Astrocyte of the hippocampus (primary cell): ENCODE data around the gene ABI3.
"Not testable (repeated sequence)": the region's sequence is repeated elsewhere in the genome, so short reads cannot be mapped to it uniquely, and the experiment has no call there.

Experiments
- DNase-seq: peaks from one replicate; pipeline ENCODE4 v3.0.0; 2011; ENCODE audit warnings: low read depth, low spot score

The ABI3 gene, protein sequence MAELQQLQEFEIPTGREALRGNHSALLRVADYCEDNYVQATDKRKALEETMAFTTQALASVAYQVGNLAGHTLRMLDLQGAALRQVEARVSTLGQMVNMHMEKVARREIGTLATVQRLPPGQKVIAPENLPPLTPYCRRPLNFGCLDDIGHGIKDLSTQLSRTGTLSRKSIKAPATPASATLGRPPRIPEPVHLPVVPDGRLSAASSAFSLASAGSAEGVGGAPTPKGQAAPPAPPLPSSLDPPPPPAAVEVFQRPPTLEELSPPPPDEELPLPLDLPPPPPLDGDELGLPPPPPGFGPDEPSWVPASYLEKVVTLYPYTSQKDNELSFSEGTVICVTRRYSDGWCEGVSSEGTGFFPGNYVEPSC

DNA sequence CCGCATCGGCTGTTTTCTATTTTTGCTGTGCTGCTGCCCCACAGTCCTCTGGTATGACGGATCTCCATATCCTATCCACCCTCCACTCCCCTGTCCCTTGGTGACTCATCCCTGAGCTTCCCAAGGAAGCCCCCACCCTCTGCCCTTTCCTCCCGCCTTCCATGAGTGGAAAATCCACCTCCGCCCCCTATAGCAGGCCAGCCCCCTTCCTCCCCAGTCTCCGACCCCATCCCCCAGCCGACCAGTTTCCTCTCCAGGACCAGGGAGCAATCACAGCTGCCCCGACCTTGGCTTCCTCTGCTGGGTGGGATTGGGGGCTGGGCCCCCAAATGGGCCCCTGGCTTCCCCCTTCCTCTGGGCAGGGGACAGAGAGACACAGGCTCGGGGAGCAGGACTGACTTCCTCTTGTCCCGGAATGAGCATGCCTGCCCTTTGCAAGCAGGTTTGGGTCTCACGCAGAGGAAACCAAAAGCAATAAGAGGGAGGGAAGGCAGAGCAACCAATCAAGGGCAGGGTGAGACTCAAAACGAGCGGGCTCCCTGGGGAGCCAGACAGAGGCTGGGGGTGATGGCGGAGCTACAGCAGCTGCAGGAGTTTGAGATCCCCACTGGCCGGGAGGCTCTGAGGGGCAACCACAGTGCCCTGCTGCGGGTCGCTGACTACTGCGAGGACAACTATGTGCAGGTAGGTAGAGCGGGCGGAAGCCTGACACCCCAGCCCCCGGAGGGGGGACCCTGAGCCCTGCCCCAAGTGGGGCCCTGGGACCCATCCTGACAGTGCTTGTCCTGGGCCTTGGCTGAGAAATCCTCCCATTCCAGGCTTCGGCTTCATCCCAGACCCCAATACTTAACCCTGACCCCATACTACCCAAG lies at the start of gene ABI3, which contains the start of gene GNGT2:
Gene ABI3 (plus strand): TSS at position 550 of the 872 bp plus-strand sequence. CDS start 18 bp downstream, at position 568.
Gene GNGT2 (minus strand): TSS at position 417 of the 872 bp plus-strand sequence. CDS start 3,152 bp downstream, outside the sequence.
- no peak for DNase-seq

DNA sequence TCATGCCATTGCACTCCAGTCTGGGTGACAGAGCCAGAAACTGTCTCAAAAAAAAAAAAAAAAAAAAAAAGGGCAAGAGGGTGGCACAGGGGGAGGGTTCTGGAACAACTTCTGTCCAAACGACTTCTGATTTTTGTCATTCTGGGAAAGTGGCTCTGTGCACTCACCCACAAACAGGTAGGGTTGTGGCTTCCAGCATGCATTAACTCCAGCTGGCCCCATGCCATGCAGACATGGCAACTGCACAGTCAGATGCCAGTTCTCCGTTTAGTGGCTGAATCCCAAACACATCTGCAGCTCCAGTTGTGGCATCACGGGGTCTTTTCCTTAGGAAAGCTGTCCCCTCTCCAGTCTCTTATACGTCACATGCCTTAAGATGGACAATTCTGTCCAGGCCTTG lies 47.6 kb upstream of the ABI3 start:
- no peak for DNase-seq

DNA sequence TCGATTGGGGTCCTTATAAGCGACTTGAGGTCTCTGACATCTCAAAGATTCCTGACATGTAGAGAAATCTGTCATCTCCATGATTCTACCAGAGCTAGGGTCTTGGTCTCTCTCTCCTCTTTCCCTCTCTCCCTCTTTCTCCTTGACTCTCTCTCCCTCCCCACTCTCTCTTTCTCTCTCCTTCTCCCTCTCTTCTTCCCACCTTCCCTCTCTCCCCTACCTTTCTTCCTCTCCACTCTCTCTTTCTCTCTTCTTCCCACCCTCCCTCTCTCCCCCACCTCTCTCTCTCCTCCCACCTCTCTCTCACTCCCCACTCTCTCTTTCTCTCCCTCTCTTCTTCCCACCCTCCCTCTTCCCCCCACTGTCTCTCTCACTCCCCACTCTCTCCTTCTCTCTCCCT lies 45.4 kb upstream of the ABI3 start:
- no peak for DNase-seq

DNA sequence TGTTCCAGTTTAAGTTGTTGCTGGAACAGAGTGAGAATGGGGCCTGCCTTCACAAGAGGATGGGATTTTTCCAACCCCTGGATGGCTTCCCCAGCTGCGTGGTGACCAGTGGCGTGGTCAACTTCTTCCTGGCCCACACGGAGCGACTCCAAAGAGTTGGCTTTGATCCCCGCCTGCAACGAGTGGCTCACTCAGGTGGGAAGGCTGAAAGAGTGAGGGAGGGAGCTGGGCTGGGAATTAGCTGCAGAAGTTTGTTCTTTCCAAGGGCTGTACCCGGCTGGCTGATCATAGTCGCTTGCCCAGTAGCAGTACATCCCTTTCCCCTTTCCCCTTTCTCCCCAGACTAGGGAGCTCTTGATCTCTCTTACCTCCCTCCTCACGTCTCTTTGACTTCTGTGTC lies 41.8 kb upstream of the ABI3 start:
- no peak for DNase-seq

DNA sequence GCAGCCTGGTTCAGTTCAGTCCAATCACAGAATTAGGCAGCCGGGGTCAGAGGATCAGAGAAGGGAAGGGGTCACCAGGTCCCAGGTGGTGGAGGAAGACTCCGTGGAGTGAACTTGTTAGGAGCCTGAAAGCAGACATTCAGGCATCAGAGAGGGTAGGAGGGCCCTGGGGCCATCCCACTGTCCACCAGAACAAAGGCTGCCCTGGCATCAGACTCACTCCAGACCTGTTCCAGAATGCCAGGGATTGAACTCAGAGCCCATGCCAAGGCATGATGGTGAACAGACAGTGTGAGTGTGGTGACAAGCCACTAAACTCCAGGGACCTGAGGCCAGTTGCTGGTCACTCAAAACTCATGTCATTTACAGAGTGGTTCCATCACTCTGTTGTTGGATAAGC lies 40.3 kb upstream of the ABI3 start:
- DNase-seq: no peak

DNA sequence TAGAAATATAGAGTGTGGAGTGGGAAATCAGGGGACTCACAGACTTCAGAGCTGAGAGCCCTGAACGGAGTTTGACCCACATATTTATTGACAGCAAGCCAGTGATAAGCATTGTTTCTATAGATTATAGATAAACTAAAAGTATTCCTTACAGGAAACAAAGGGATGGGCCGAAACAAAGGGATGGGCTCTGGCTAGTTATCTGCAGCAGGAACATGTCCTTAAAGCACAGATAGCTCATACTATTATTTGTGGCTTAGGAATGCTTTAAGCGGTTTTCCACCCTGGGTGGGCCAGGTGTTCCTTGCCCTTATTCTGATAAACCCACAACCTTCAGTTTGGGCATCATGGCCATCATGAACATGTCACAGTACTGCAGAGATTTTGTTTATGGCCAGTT lies 39.8 kb upstream of the ABI3 start:
- not testable (repeated sequence) for DNase-seq

DNA sequence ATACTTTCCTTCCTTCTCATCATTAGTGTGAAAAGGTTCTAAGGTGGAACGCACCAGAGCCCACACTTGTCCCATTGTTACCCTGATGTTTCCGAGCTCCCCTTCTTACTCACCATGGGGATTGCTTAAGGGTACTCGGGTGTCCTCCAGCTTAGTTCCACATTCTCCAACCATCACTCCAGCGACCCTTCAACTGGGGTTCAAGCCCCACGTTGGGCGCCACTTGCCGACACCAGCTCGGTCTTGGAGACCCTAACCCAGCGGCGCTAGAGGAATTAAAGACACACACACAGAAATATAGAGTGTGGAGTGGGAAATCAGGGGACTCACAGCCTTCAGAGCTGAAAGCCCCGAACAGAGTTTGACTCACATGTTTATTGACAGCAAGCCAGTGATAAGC lies 34.5 kb upstream of the ABI3 start:
- not testable (repeated sequence) for DNase-seq

DNA sequence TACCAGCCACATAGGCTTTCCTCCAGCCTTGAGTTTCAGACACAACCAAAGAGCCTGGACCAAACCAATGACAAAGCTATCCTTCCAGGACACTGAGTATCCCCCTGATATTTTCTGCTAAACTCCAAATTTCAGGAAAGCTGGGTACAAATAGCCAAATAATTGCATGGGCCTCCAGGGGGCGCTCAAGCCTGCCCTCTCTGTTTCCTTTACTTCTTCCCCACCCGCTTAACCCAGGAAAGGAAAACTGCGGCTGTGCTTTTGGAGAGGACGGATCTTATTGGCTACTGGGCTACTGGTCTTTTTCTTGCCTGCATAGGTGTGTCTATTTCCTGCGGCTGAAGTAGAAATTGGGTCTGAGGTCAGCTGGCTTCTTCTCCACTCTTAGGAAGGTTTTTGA lies 30.2 kb upstream of the ABI3 start:
- peak; percentile 58 for DNase-seq

DNA sequence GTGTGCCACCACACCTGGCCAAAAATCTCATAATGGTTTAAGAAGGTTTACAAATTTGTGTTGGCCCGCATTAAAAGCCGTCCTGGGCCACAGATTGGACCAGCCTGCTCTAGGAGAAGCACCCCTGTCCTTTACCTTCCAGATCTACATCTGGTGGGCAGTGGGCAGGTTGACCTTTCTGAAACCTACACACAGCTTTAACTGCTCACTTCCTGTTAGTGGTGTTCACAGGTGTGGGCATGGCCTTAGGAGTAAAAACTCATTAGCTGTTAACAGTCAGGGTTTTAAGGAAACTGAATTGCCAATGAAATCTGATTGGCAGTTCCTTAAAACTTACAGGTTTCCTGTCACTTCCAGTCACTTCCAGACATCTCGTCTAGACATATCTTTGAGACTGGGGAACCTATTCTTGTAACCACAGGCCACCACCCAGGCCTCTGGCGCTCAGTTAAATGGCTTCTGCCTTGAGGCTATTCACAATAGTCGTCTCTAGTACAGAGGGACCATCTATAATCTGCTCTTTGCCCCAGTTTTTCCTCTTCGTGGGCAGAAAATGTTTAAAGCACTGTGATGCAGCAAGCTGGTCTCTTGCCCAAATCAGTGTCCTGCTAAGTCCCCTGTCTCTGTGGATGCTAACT lies 29.4 kb upstream of the ABI3 start:
- DNase-seq: no peak

DNA sequence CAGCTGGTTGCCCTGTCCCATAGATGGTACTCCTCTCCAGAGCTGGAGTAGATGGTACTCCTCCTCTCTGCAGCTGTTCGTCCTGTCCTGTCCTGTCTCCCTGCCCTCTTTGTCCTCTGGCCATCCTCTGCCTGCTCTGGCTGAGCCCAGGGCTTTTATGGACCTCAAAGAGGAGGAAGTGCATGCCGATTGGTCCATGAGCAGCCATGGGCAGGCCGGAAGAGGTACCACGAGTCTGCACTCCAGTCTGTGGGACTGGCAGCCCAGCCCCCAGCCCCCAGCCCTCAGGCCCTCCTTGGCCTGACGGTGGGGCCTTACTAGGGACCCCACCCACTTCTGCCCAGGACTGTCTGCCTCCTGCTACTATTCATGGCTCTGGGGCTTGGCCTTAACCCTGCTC lies 27.2 kb upstream of the ABI3 start:
- no peak for DNase-seq

DNA sequence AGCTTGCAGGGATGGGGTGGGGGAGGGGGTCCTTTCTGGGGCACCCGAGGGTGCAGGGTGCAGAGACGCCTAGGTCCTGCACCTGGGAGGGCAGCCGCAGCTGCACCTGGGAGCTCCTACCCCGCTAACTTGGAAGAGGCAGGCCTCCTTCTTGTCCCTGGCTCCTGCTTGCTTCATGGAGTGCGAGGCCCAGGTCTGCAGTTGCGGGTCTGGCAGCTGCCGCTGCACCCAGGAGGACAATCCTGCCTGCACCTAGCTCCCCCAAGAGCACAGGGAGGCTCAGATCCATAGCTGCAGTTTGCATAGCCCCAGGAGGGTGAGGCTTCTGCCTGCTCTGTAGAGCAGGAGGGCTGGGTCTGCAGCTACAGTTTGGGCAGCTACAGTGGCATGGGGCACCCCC lies 26.7 kb upstream of the ABI3 start:
- no peak for DNase-seq

DNA sequence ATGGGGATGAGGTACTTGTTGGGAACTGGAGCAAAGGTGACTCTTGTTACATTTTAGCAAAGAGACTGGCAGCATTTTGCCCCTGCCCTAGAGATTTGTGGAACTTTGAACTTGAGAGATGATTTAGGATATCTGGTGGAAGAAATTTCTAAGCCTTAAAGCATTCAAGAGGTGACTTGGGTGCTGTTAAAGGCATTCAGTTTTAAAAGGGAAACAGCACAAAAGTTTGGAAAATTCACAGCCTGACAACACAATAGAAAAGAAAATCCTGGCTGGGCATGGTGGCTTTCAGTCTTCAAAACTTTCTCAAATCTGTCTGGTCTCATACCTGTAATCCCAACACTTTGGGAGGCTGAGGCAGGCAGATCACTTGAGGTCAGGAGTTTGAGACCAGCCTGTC lies 26.0 kb upstream of the ABI3 start:
- DNase-seq: not testable (repeated sequence)

DNA sequence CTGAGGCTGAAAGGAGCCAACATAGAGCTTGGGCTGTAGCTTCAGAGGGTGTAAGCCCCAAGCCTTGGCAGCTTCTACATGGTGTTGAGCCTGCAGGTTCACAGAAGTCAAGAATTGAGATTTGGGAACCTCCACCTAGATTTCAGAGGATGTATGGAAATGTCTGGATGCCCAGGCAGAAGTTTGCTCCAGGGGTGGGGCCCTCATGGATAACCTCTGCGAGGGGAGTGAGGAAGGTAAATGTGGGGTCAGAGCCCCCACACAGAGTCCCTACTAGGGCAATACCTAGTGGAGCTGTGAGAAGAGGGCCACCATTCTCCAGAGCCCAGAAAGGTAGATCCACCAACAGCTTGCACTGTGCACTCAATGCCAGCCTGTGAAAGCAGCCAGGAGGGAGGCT lies 25.1 kb upstream of the ABI3 start:
- DNase-seq: not testable (repeated sequence)

DNA sequence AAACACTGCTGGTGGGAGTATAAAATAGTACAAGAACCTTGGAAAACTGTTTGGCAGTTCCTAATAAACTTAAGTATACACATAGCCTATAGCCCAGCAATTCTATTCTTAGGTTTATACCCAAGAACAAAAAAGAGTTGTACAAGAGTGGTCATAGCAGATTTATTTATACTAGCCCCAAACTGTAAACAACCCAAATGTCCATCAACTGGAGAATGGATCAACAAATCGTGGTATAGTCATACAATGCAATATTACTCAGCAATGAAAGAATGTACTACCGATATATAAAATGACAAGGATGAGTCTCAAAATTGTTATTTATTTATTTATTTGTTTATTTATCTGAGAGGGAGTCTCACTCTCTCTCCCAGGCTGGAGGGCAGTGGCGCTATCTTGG lies 23.2 kb upstream of the ABI3 start:
- no peak for DNase-seq

DNA sequence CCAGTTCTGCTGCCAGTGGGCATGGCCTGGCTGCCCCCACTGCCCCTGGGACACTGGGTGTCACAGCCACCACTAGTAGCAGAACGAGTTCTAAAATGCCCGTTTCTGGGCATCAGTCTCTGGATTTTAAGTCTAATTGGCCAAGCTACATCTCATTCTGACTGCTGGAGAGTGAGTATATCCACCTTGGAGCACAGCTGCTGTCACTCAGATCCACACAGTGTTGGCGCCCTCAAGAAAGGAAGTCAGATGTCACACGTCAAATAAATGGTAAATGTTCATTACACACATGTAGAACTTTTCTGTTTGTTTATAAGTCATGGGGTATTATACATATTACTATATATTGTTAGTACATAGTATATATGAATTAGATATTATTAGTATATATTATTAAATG lies 19.6 kb upstream of the ABI3 start:
- DNase-seq: no peak

DNA sequence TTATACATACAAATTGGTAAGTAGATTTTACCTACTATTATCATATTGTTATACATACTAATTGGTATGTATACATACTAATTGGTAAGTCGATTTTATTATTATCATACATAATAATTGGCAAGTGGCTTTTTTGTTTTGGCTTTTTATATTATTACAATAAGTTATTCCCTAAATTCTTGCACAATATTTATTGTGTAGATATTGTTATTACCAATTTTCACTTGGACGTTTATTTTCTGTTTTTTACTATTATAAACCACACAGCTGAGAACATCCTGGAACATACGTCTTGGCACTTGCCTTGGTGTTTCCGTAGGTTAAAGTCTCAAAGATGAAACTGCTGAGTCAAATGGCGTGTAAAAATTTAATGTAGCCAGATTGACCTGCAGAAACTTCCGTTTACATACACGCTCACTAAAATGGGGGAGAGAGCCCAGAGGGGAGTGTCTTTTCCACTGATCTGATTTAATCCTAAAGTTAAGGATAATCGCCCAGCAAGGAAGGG lies 19.0 kb upstream of the ABI3 start:
- DNase-seq: no peak

DNA sequence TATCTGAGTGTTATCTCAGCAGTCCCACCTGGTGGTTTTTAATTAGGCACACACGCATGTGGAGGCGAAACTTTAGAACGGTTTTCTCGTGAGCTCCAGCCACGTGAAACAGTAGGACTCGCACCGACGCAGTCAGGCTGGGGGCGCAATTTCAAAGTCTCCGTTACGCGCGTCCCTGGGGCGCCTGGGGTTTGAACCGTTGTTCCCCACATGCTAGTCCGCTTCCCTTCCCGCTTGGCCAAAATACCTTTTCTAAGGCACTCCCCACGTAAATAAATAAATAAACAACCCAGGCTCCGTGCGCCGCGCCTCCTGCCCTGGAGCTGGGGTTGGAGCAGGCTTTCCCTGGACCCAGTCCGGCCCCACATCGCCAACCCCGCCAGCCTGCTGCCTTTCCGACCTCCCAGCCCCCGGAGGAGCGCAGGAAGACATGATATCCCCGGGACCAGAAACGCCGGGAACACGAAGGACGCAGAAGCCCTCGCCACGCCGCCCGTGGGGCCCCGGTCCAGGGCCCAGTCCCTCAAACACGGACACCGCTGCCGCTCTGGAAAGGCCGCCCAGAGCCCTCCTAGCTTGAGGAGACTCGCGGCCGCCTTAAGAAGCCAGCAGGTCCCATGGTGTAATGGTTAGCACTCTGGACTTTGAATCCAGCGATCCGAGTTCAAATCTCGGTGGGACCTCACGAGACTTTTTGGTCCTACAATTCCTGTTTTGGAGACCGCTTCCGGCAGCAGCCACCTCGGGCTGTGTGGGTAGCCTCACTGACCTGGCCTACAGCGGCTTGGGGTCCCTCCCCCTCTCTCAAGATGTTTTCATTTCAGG lies 18.4 kb upstream of the ABI3 start:
- DNase-seq: peak; percentile 90

DNA sequence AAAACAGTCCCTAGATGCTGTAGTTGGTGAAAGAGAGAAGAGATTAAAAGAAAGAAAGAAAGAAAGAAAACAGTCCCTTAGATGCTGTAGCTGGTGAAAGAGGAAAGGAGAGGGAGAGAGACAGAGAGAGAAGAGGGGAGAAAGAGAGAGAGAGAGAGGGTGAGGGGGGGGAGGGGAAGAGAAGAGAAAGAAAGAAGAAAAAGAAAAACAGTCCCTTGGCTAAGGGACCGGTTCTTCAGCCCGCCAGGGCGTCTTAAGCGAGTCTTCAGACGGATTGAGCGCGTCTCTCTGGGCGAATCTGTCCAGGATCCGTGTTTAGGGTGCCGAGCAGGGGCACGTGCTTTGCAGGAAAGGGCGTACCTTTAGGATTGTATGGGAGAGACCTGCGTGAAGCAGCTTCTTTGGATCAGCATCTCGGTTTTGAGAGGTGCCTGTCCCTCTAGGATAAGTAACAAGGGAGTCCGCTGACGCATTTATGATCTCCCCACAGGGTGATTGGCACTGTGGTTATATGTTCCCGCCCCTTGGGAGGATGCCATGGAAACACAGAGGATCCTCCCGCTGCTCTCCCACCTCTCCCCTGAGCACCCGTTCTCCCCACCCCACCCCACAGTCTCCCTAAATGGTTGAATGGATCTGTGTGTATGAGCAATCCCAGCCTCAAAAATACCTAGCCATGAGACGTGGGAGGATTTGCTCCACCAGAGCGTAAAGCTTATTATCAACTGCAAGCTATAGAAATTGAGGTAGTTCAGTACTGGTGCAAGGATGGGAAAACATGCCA lies 16.8 kb upstream of the ABI3 start:
- peak; percentile 75 for DNase-seq

DNA sequence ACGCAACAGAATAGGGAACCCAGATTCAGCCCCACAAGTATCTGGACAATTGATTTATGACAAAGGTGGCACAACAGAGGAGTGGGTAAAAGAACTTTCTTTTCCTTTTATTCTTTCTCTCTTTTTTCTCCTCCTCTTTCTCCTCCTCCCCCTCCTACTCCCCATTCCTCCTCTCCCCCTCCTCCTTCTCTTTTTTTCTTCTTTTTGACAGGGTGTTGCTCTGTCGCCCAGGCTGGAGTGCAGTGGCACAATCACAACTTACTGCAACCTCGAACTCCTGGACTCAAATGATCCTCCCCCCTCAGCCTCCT lies 16.3 kb upstream of the ABI3 start:
- no peak for DNase-seq

DNA sequence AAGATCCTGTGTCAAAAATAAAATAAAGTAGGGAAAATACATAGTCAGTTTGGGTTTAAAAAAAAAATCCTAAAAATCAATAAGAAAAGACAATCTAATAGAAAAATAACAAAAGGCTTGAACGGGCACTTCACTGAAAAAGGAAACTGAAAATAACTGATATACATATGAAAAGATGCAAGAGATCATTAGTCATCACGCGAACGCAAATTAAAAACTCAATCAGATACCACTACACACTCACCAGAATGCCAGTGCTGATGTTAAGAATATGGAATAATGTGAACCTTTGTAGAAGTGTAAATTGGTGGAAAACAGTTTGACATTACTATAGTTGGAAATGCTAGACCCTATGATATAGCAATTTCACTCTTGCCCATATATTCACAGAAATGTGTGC lies 14.8 kb upstream of the ABI3 start:
- no peak for DNase-seq

DNA sequence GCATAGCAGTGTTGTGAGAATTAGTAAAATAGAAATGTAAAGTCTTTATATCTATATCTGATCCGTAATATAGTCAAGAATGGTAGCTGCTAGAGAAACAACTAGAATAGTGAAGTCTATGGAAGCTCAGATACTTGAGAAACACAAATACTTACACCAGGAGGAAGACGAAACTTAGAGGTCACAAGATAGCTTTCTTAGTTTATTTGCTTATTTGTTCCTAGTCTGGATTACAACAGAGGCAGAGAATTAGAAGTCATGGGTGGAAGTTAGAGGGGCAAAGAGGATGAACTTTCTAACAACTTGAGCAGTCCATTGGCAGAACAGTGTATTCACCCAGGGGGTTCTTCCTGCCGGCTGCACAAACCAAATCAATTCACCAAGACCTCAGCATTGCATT lies 14.0 kb upstream of the ABI3 start:
- no peak for DNase-seq
